K562 (cell line): Measurements from ENCODE around the gene SERPINB3. TPM values are rescaled to one million over a fixed set of nuclear protein-coding genes. Genes with fewer than 3 reads are reported as not detected.

ENCODE experiments used
- ATAC-seq: fragments of 200-7000 bp; cut with Tn5 transposase; 3 replicates; pipeline ENCODE4 v1.9.1; 2020; ENCODE audit warnings: moderate library complexity
- BruUV-seq: library from RNA; stranded (reverse); fragments of 400-500 nt; replicated peaks from 2 replicates; lab custom pipeline; 2021; lab: Mats Ljungman, UMichigan
- CTCF ChIA-PET: fragments of 300-600 bp; formaldehyde crosslinking; extraction: SDS; loops from one replicate; lab custom pipeline; 2021; ENCODE audit warnings: low intra/inter-chr PET ratio; lab: Yijun Ruan, JAX
- POLR2A ChIA-PET: fragments of 300-600, 350-650 bp; sonication (Branson Sonifier 250); formaldehyde crosslinking; extraction: SDS; loops from one replicate; lab custom pipeline; 2021; ENCODE audit warnings: antibody characterized with exemption, inconsistent platforms; lab: Yijun Ruan, JAX
- DNase-seq, 4 experiments: peaks; one replicate each; pipeline versions ENCODE4 v3.0.0 to v3.0.0-alpha.2; 2011 to 2018; ENCODE audit warnings: low spot score in 3 of 4, mixed read lengths in 3 of 4; ENCODE audit errors: extremely low read depth in 1 of 4
- FAIRE-seq: peaks from 2 replicates; lab custom pipeline; 2011; peaks lifted over from hg19 to GRCh38; lab: Jason Lieb, UNC
- H2AFZ ChIP-seq: 2 replicates; pipeline ENCODE4 v1.6.0; 2011; ENCODE audit warnings: low read depth, low read length, control low read depth, inconsistent platforms
- H3K27ac ChIP-seq: fragments of 200-600 bp; 3 replicates; pipeline ENCODE4 v1.8.0; 2011; ENCODE audit warnings: low read depth, mild to moderate bottlenecking, control low read depth, inconsistent platforms, low read length, moderate library complexity, mixed read lengths; ENCODE audit errors: extremely low read depth
- H3K27me3 ChIP-seq, 2 experiments: fragments of 300-600 bp in 1 of 2; 2 replicates in 1 of 2; 3 replicates in 1 of 2; pipeline versions ENCODE4 v1.6.0 to v1.8.0; 2011; ENCODE audit warnings: inconsistent platforms in 2 of 2, low read length in 2 of 2, mild to moderate bottlenecking in 1 of 2, mixed read lengths in 1 of 2, moderate library complexity in 1 of 2; ENCODE audit not compliant: control insufficient read depth in 2 of 2, insufficient read depth in 2 of 2
- H3K36me3 ChIP-seq: fragments of 300-600 bp; 3 replicates; pipeline ENCODE4 v1.8.0; 2011; ENCODE audit warnings: mild to moderate bottlenecking, low read length, inconsistent platforms; ENCODE audit not compliant: control insufficient read depth, insufficient read depth
- H3K4me1 ChIP-seq, 2 experiments: fragments of 200-600 bp in 1 of 2; replicated peaks in 1 of 2; 2 replicates in 1 of 2; 3 replicates in 1 of 2; pipeline versions ENCODE4 v1.5.1 to v1.8.0; 2011; ENCODE audit warnings: inconsistent platforms in 2 of 2, low read length in 2 of 2, mild to moderate bottlenecking in 1 of 2, mixed read lengths in 1 of 2, moderate library complexity in 1 of 2; ENCODE audit not compliant: control insufficient read depth in 2 of 2, insufficient read depth in 2 of 2
- H3K4me2 ChIP-seq: 2 replicates; pipeline ENCODE4 v1.6.1; 2011; ENCODE audit warnings: low read length, control low read depth, inconsistent platforms, mixed read lengths; ENCODE audit not compliant: insufficient read depth
- H3K4me3 ChIP-seq: fragments of 200-600 bp; sonication (generic), shearing (Covaris generic); 2 replicates; pipeline ENCODE4 v1.5.1; 2016; ENCODE audit warnings: control low read depth, inconsistent platforms
- H3K79me2 ChIP-seq: fragments of 200-600 bp; 3 replicates; pipeline ENCODE4 v1.8.0; 2011; ENCODE audit warnings: low read length, inconsistent platforms; ENCODE audit not compliant: control insufficient read depth, insufficient read depth
- H3K9ac ChIP-seq, 2 experiments: 2 replicates each; pipeline versions ENCODE4 v1.6.0 to v1.6.1; 2011; ENCODE audit warnings: low read depth in 2 of 2, low read length in 2 of 2, control low read depth in 1 of 2, inconsistent platforms in 1 of 2, mild to moderate bottlenecking in 1 of 2, mixed read lengths in 1 of 2; ENCODE audit not compliant: insufficient read depth in 1 of 2
- H3K9me1 ChIP-seq: one replicate; pipeline ENCODE4 v1.6.0; 2011; ENCODE audit warnings: inconsistent platforms, mild to moderate bottlenecking, low read length, moderate library complexity; ENCODE audit not compliant: control insufficient read depth, insufficient read depth
- H3K9me3 ChIP-seq: replicated peaks from 2 replicates; pipeline ENCODE4 v1.5.1; 2011; ENCODE audit warnings: low read depth, low read length, inconsistent platforms; ENCODE audit not compliant: control insufficient read depth, insufficient read depth
- H4K20me1 ChIP-seq: replicated peaks from 2 replicates; pipeline ENCODE4 v1.6.1; 2011; ENCODE audit warnings: low read length, inconsistent platforms, mixed read lengths; ENCODE audit not compliant: control insufficient read depth, insufficient read depth
- FOXK1 ChIP-seq: sonication (generic); formaldehyde crosslinking; IDR thresholded peaks from 2 replicates; pipeline ENCODE4 v1.8.0; 2022; ENCODE audit warnings: missing genetic modification reagents, mild to moderate bottlenecking, borderline replicate concordance
- FOXM1 ChIP-seq, 2 experiments: fragments of 450-650 bp in 1 of 2; sonication (generic) in 1 of 2; formaldehyde crosslinking in 1 of 2; IDR thresholded peaks; 2 replicates each; pipeline versions ENCODE4 v1.6.1 to v1.9.0; 2017 to 2022; ENCODE audit warnings: low read depth in 2 of 2, mild to moderate bottlenecking in 2 of 2, missing genetic modification reagents in 1 of 2, moderate library complexity in 1 of 2
- KDM2B ChIP-seq: fragments of 250-450 bp; sonication (Bioruptor Pico); IDR thresholded peaks from 2 replicates; pipeline ENCODE4 v1.8.0; 2021; ENCODE audit warnings: mild to moderate bottlenecking, moderate library complexity
- SIX5 ChIP-seq, 2 experiments: IDR thresholded peaks; 2 replicates each; pipeline ENCODE4 v1.6.1; 2011; ENCODE audit warnings: low read length in 2 of 2, borderline replicate concordance in 1 of 2, low read depth in 1 of 2, mild to moderate bottlenecking in 1 of 2, moderate library complexity in 1 of 2; ENCODE audit not compliant: insufficient read depth in 1 of 2
- SNIP1 ChIP-seq: fragments of 450-650 bp; IDR thresholded peaks from 2 replicates; pipeline ENCODE4 v1.7.1; 2017; ENCODE audit warnings: low read depth, mild to moderate bottlenecking
- ZNF274 ChIP-seq: IDR thresholded peaks from 2 replicates; pipeline ENCODE4 v1.6.1; 2011; ENCODE audit warnings: low read depth, mild to moderate bottlenecking, low read length, moderate library complexity, borderline replicate concordance
- WGBS: fragments of 100-300 bp; shearing (Covaris generic); methylation state at CpG from one replicate; pipeline ENCODE4 v1.1.6; 2016; ENCODE audit warnings: low coverage, mixed read lengths; ENCODE audit not compliant: insufficient coverage; ENCODE audit errors: missing lambda C conversion rate; 5-methylcytosine and 5-hydroxymethylcytosine counted together
- in situ Hi-C: fragments of 300-500 bp; cut with MboI; formaldehyde crosslinking; loops from 4 replicates; pipeline ENCODE4 v1.15.0; 2018; ENCODE audit warnings: inconsistent platforms, mixed read lengths
- intact Hi-C: fragments of 100-400 bp; cut with micrococcal nuclease; formaldehyde crosslinking; loops from 2 replicates; pipeline ENCODE4 v1.14.2; 2022
- polyA plus RNA-seq, 8 experiments: library from polyadenylated mRNA; depleted of rRNA in 4 of 8; stranded (reverse) in 5 of 8; unstranded in 3 of 8; fragments of >200 nt; fragmentation: Nextera tagmentation in 2 of 8; fragmentation: Illumina TruSeq in 1 of 8; extraction: Ambion mirVana in 2 of 8; extraction: Trizol in 1 of 8; gene quantifications; 2 replicates each; pipeline versions ENCODE4 v1.2.1 to v1.2.3, GENCODE V29; 2011 to 2014; ENCODE audit warnings: inconsistent platforms in 1 of 8, missing spikeins in 1 of 8
- total RNA-seq, 7 experiments: library from RNA; depleted of rRNA in 6 of 7; stranded (reverse); fragments of >200 nt in 6 of 7; fragmentation: Illumina TruSeq in 2 of 7; extraction: Trizol in 2 of 7; gene quantifications; 2 replicates each; pipeline versions ENCODE4 v1.2.1 to v1.2.3, GENCODE V29; 2011 to 2021; ENCODE audit warnings: low replicate concordance in 1 of 7

Gene SERPINB3
- total and polyA plus RNA-seq, 9 of the 15 experiments (the other 6 are each of a cell fraction or from before 2014, with no cell fraction given) = not detected

DNA sequence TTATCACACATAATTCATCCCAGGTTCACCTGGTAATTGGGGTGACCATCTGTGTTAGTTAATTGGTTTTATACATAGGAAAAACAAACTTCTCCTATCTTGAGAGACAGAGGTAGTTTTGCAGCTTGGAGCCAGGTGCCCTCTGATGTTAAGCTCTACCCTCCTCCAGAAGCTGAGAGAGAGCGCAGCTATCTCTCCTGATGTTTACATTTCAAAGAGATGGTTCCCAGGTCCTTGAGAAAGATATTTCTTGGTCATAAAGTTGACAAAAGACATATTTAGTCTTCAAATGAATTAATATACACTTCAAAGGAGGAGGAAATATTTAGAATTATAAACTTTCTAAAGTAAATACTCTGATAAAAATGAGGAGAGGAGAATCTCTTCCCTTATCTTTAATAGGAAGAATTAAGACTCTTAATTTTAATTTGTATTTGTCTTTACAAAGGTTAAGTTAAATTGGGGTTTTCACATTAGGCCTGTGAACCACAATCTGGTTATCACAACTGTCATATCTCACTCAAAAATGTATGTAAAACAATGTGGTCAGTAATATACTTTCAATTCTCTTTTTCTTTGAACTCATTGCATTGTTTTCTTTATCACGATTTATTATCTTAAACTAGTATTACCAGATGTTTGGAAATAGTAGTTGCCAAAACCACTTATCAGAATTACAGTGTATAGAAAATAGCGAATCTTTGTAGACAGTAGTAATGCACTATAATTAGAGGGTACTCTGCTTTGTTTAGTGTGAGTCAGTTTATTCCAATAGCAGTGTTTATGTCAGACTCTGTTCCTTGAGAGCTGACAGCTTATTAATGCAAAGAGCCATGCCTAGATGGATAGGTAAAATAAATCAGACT is 44.4 kb downstream of the SERPINB3 start:
- H4K20me1 ChIP-seq = no peaks in the 10 kb centered on the region
- H3K79me2 ChIP-seq = no peaks in the 10 kb centered on the region
- H3K36me3 ChIP-seq = no peaks in the 10 kb centered on the region
- H3K9ac ChIP-seq = no peak overlapping the region
- no peak for TF ChIP-seq SNIP1
- no peak for TF ChIP-seq KDM2B (CRISPR knock-in tag)
- TF ChIP-seq SIX5 (IDR thresholded peaks at IDR 0.05; ENCODE audit: borderline replicate concordance in 1 of 2, insufficient read depth in 1 of 2, low read depth in 1 of 2, low read length in 2 of 2) = no peak
- TF ChIP-seq ZNF274 = no peak
- no peak for TF ChIP-seq FOXM1 (IDR thresholded peaks at IDR 0.05; ENCODE audit: low read depth)
- TF ChIP-seq FOXM1 (CRISPR knock-in tag; IDR thresholded peaks at IDR 0.05; ENCODE audit: low read depth) = no peak
- no peak for TF ChIP-seq FOXK1 (CRISPR knock-in tag)
- no peaks in the 10 kb centered on the region for H3K4me1 ChIP-seq
- H3K4me2 ChIP-seq = no peak overlapping the region
- H3K27ac ChIP-seq = no peak overlapping the region
- ATAC-seq = no peak
- POLR2A ChIA-PET = no interaction called here
- intact Hi-C loops (no loop called here), in situ Hi-C loops (no loop called here)
- no peak for DNase-seq
- H2AFZ ChIP-seq = no peak overlapping the region
- no peak for FAIRE-seq
- no peaks in the 10 kb centered on the region for H3K9me3 ChIP-seq
- H3K4me3 ChIP-seq = no peak overlapping the region
- H3K9me1 ChIP-seq = no peaks in the 10 kb centered on the region
- no peaks in the 10 kb centered on the region for H3K27me3 ChIP-seq
- BruUV-seq = no TSS peak
- CTCF ChIA-PET = interaction anchor here (0.7 kb wide), 1 partner anchor 316 kb away, joined by 3 read pairs; no protein-coding TSS in a partner anchor
- WGBS = 0% methylated on average over 3 of the region's 3 CpGs
